ENCODE results near the gene RNF133. TPM values are rescaled to one million over a fixed set of nuclear protein-coding genes. Genes with fewer than 3 reads are reported as not detected.

RNF133 gene
- total RNA-seq, result 2.6 TPM

GRCh38 chr7:122699017-122699416 is at the start of gene RNF133:
Gene RNF133, minus strand, starts transcription at chr7:122699117. Its CDS starts 199 bp downstream, at chr7:122698918.

GRCh38 chr7:122702872-122703510 is 4.1 kb upstream of the RNF133 start, which contains the start of gene RNF148:
Gene RNF148, minus strand, starts transcription at chr7:122702922. Its CDS starts 172 bp downstream, at chr7:122702750.

Other genes with a start within 250 kb of the RNF133 start
- 4.3 TPM for gene RNF148, start 3.8 kb upstream of the RNF133 start, total RNA-seq
- gene CADPS2, start 187.3 kb upstream of the RNF133 start, total RNA-seq, result 29.2 TPM

Data from camera-type eye (tissue), 1 donor.